NCI-H2227 treated with DMSO at 0.1 percent for 48 hours (cell line): ENCODE data around the gene DDX50.
"Not testable (repeated sequence)": the region's sequence is repeated elsewhere in the genome, so short reads cannot be mapped to it uniquely, and the experiment has no call there.

Experiments used
- DNase-seq: peaks from one replicate; lab custom pipeline; 2025; lab: John Stamatoyannopoulos, UW

The DDX50 gene, protein sequence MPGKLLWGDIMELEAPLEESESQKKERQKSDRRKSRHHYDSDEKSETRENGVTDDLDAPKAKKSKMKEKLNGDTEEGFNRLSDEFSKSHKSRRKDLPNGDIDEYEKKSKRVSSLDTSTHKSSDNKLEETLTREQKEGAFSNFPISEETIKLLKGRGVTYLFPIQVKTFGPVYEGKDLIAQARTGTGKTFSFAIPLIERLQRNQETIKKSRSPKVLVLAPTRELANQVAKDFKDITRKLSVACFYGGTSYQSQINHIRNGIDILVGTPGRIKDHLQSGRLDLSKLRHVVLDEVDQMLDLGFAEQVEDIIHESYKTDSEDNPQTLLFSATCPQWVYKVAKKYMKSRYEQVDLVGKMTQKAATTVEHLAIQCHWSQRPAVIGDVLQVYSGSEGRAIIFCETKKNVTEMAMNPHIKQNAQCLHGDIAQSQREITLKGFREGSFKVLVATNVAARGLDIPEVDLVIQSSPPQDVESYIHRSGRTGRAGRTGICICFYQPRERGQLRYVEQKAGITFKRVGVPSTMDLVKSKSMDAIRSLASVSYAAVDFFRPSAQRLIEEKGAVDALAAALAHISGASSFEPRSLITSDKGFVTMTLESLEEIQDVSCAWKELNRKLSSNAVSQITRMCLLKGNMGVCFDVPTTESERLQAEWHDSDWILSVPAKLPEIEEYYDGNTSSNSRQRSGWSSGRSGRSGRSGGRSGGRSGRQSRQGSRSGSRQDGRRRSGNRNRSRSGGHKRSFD

DNA sequence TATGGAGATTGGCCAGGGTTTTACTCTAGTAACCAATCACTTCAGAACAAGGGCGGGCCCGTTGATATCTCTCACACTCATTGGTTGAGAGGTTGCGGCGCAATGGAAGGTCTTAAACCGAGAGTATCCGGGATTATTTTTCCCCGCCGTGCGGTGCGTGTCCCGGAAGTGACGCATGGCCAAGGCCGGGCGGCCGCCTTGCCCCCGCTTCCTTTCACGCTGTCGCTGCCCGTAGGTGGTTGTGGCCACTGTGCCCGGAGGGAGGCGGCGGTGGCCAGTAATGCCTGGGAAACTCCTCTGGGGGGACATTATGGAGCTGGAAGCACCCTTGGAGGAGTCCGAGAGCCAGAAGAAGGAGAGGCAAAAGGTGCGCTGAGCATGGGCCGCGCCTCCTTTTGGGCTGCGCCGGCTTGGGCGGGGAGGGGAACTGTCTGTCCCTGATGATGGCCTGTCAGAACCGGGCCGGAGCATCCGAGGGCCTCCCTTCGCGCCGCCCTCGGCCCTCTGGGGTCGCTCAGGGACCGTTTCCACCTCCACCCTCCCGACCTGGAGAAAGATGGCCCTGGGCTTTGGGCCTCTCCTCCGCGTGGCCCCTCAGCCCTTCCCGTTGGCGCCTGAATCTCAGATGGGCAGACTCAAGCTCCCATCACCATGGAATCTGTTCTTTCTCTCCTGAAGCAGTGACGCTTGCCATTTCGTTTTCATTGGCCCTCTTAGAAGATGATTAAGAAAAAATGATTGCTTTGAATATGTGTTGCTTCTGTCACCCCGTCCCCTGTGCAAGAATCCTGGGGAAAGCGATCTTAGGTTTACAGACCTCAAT, at the start of gene DDX50:
TSS of gene DDX50 (plus strand) at position 211 of the 823 bp plus-strand sequence. CDS start at position 281, 70 bp downstream.
- DNase-seq, result peak; percentile 95

DNA sequence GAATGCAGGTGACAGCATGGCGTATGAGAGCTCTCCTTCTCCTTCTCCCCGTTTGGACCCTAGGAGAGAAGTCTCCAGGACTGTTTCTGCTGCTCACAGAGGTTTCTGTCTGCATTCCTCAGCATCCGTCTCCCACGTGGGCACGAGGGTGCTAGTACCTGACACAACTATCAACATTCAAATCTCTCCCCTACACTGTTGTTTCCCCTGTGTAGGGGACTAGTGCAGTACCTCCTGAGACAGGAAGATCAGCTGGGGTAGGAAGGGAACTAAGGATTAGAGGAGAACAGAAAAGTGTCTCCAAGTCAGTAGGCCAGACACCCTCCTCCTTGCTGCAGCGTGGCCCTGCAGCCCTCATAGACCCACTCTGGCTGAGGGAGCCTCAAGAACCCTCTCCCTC, 44.8 kb upstream of the DDX50 start:
- no peak for DNase-seq

DNA sequence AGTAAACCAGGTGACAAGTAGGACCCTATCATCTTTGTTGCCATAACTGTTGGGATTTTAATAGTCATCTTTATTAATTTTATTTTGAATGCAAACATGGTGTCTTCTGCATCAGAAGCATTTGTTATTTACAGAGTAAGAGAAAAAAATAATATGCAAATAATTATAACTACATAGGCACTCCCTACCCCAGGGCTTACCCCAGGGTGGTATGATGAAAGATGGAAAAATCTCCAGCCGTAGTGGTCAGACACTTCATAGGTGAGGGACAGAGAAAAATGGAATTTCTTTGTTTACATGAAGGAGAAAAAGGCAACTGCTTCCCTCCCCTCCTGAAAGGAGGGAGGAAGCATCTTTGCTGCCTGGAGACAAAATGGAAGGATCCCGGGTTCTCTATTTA, 44.1 kb upstream of the DDX50 start:
- no peak for DNase-seq

DNA sequence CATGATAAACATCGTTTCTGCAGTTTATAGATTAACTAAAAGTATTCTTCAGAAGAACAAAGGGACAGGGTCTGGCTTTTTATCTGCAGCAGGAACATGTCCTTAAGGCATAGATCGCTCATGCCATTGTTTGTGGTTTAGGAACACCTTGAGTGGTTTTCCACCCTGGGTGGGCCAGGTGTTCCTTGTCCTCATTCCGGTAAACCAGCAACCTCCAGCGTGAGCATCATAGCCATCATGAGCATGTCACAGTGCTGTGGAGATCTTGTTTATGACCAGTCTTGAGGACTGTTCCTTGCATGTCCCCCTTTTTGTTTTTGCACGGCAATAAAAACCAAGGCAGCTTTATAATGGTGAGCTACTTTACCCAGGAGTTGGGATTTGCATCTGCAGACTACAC, 39.9 kb upstream of the DDX50 start:
- DNase-seq, result no peak

DNA sequence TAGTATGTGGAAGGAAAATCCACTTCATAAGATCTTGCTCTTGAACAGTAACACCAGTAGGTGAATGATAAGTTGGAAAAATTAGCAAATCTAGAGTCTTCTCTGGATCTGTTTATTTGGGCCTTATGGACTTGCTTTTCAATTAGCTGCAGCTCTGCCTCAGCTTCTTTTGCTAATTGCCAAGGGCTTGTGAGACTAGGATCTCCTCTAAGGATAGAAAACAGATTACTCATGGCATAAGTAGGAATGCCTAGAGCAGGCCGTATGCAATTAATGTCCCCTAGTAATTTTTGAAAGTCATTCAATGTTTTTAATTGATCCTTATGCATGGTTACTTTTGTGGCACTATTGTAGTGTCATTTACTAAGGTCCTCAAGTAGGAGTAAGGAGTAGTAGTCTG, 36.5 kb upstream of the DDX50 start:
- DNase-seq, result no peak

DNA sequence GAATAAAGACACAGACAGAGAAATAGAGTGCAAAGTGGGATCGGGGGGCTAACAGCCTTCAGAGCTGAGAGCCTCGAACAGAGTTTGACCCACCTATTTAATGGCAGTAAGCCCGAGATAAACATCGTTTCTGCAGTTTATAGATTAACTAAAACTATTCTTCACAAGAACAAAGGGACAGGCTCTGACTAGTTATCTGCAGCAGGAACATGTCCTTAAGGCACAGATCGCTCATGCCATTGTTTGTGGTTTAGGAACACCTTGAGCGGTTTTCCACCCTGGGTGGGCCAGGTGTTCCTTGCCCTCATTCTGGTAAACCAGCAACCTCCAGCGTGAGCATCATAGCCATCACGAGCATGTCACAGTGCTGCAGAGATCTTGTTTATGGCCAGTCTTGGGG, 32.9 kb upstream of the DDX50 start:
- not testable (repeated sequence) for DNase-seq

DNA sequence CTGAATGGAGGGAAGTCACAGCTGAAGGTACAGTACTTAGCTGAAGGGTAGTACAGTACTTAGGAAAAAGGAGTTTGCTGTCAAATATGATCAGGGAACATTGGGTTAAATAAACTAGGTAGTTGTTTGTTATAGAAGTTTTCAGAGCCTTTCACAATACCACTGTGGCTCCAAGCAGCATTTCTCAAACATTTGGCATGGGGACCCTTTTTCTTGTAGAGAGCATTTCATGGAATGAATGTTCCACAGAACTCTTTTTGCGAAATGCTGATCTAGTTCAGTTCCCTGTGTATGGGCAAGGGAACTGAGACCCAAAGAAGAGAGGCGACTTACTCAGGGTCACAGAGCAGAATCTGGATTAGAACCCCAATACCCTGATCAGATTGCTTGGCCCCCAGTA, 31.5 kb upstream of the DDX50 start:
- DNase-seq, result no peak

DNA sequence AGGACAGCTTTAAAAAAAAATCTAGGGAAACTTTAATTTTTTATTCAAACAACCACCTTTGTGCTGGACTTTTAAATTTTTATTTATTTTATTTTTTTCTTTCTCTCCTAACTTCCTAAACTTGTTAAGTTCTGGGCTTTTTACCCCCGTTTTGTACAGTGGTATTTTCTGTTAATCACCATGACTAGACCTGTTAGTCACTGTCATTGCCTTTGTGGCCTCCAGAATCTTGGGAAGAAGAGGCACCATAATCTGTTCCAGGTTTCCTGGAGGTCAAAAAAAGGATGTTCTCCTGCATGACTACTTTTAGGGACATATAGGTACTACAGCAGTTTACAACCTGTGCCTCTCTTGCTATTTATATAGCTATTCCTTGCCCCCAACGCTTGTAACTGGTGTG, 31.1 kb upstream of the DDX50 start:
- DNase-seq, result no peak

DNA sequence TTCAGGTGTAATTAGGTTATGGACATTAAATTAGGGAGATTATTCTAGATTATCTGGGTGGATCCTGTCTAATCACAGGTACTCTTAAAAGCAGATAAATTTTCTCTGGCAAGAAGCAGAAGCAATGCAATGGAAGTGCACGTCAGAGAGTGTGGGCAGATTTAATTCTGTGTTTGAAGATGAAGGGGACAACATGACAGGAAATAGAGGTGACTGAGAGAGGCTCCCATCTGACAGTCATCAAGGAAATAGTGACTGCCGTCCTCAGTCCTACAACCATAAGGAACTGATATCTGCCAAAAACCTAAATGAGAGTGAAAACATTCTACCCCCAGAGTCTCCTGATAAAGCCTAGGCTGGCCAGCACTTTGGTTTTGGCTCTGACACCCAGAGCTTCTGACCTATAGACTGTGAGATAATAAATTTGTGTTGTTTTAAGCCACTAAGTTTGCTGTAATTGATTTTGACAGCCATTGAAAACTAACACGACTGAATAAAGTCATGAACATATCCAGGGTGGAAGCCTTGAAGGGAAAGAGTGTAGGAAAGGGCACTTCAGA, 30.5 kb upstream of the DDX50 start:
- DNase-seq, result no peak

DNA sequence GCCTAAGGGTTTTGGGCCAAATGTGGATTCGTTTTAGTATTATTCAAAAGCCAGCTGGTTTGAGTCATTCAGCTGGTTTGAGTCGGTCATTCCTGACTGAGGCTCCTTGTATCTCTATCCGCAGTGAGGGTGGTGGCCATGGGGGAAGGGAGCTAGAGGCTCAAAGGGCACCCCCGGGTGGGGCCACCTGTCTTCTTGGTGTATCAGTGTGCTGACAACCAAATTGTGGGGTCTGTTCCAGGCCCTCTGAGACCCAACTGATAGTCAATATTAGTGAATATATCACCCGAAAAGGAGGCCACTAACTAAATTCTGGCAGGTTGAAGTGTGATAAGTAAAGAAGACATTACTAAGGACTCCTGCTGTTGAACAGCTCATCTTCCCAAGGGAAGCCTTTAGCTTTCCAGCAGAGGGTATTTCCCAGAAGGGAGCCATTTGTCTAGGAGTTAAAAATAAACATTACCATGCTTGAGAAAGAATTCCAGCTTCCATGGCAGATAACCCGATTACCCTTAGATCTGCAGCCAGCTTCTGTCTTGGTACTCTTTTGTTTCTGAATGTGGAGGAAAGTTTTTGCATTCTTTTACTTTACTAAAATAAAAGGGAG, 29.9 kb upstream of the DDX50 start:
- DNase-seq, result peak; percentile 3

DNA sequence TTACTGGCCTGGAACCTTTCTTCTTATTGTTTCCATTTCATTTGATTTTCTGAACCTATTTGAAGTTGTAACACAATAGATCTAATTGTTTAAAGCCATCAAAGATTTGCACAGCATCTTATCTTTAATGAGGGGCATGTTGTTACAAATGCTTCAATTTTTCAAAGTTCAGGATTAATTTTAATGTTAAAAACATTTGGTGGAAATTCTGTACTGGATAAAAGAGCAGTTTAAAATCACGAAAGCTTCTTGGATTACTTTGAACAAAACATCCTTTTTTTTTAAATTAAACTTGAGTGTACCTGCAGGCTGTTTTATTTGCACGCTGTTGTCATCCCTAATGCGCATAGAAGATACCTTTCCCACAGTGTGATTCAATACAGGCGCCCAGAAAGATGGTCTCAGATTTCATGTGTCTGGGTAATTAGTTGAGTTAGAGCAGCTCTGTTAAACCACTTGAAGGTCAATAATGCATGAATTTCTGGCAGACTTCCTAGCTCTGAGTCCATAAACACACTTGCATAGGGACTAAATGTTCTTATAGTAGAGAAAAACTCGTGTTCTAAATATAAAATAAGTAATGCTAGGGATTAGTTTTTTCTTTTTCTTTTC, 29.3 kb upstream of the DDX50 start:
- DNase-seq, result peak; percentile 57

DNA sequence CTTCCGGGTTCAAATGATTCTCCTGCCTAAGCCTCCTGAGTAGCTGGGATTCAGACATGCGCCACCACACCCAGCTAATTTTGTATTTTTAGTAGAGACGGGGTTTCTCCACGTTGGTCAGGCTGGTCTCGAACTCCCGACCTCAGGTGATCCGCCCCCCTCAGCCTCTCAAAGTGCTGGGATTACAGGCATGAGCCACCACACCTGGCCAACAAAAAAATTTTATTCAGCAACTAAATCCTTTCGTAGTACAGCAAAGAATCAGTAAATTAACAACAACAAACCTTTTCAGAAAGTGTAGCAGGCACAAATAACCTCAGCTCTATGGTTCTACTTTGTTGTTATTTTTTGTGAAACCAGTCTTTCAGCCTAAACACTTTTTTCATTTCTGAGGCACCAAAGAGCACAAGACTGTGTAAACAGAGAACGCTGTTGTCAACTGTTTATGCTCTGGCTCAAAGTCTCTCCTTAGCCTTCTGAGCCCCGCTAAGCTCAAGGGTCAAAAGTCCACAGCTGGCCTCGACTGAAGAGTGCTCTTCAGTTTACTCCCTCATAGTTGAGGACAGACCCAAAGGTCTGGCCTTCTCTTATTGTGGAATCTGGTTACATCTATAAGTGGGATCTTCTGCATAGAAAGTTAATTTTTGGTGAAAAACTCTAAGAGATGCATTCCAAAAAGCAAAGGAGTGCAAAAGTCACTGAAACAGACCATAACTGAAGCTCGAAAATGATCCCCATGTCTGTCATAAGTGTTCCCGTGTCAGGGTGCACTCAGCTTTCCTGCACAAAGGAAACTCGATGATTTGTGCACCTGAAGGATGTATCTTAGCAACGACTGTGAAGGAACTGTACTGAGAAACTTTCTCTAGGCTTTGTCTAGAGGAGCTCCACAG, 24.6 kb upstream of the DDX50 start:
- no peak for DNase-seq

DNA sequence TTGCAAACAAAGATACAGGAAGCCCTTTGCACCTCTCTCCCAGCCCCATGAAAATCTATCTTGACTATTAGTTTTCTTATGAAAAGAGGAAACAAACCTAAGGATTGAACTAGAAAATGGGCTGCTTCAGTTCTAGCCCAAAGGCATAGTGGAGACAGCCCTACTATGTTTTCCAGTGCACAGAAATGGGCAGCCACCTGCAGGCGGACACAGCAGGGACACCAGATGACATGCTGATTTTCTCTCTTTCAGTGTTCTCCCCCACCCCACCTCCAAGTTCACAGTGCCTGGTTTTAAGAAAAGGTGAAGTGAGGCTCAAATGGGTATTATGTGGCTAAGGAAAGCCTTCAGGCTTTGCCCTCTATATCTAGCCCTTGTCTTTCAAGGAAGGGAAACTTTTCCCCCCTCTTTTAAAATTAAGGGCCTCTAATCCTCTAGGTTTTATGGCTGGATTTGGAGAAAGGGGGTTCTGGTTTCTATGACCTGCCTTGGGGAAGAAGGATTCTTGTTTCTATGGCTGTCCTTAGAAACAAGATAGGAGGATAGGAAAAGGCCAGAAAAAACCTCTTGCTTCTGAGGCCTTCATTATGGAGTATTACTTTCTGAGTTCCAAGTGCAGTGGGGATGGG, 23.5 kb upstream of the DDX50 start:
- no peak for DNase-seq

DNA sequence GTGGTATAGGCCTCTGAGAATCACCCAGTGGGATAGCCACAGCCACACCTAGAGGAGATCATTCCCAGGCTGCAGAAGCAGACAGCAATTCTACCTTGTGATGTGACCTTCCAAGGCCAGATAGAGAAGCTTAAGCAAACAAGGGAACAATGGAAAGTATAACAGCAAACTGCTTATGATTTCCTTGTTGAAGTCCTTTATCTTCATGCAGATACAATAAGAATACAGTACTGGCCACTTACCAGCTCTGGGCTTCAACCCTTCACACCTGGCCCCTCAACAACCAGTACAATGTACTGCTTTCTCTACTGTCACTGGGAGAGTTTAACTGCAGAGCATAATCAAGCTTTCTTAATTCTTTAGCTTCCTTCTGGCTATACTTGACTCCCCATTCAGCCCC, 22.6 kb upstream of the DDX50 start:
- no peak for DNase-seq

DNA sequence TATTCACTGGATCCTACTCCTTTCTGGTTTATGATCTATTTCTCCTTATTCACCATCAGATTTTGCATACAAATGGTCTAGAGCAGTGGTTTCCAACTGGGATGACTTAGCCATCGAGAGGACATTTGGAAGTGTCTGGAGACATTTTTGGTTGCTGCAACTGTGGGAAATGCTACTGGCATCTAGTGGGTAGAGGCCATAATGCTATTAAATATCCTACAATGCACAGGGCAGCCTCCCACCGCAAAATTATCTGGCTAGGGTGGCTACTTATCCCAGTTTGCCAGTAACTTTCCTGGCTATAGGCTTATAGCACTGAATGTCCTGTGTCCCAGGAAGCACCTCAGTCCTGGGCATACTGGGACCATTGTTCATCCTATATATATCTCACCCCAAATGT, 21.5 kb upstream of the DDX50 start:
- DNase-seq, result no peak

DNA sequence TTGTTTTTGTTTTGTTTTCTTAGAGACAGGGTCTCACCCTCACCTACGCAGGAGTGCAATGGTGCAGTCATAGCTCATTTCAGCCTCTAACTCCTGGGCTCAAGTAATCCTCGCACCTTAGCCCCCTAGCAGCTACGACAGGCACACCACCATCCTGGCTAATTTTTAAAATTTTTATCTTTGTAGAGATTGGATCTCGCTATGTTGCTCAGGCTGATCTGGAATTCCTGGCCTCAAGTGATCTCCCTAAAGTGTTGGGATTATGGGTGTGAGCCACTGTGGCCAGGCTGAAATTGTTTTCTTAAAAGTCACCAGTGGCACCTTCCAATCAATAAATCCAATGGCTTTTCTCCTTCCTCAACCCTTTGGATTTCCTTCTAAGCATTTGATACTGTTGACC, 20.9 kb upstream of the DDX50 start:
- no peak for DNase-seq

DNA sequence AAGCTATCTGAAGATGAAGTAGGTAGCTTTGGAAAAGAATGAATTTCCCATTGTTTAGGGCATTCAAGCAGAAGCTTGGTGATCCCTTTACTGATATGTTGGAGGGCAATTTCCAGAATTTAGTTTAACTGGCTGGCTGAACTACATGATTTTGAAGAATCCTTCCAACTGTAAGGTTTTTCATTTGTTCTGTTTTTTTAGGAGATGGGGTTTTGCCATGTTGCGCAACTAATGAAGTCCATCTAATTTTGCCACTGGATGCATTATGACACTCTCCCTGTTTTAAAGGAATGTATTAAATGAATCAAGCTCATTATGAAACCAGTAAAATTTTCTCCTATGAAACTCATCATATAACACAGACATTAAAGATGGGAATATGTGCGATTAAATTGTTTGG, 6.1 kb upstream of the DDX50 start:
- DNase-seq, result no peak

DNA sequence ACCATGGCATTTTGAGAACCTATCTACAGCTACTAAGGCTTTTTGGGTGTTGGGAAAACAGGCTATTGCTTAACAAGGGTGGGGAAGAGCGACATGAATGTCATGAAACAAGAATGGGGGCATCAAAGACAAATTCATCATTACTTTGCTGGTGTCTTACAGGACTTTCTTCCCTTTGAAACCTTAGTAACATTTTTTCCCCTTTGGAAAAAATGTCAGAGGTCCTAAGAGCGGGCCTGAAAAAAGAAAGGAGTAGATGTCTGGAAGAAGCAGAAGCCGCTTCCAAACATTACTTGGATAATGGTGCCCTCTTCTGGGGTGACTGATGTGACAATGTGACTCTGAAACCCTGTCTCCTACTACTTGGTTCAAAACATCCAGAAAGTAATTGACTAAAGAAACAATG, 3.8 kb upstream of the DDX50 start:
- peak; percentile 68 for DNase-seq

DNA sequence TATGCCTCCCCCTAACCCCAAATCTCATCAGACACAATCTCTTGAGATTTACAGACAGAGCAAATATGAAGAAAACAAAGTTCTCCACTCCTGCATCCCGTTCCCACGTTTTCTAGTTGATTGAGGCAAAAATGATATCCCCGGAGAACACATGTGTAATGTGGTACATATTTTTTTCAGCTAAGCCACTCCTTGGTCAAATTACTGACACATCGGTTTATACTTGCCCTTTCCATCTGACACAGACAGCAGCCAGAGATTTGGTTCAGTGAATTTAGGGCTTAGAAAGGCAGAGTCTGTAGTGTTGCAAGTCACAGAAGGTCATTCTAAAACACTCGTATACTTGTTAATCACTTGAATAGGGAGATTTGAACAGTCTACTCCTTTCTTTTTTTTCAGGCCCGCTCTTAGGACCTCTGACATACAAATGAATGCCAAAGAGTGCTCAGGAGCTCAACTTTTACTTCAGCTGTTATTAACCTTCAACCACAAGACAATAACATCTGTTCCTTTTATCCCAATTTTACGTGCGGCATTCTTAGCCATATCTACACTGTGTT, 1.8 kb upstream of the DDX50 start:
- peak; percentile 11 for DNase-seq
